KMS-11 (cell line): ENCODE results near the gene FAM181A.

Source experiments
- H2AFZ ChIP-seq: fragments of 200-600 bp; sonication (generic); 2 replicates; pipeline ENCODE4 v1.6.1; 2016; ENCODE audit warnings: antibody characterized with exemption, mixed run types, low read depth
- H3K27ac ChIP-seq: fragments of 200-600 bp; sonication (generic); 2 replicates; pipeline ENCODE4 v1.6.1; 2016; ENCODE audit warnings: mild to moderate bottlenecking, mixed run types
- H3K27me3 ChIP-seq: fragments of 200-600 bp; sonication (generic); 2 replicates; pipeline ENCODE4 v1.6.1; 2017; ENCODE audit warnings: mild to moderate bottlenecking, low read depth, mixed run types, moderate library complexity; ENCODE audit not compliant: insufficient read depth
- H3K36me3 ChIP-seq: fragments of 200-600 bp; sonication (generic); 2 replicates; pipeline ENCODE4 v1.6.1; 2017; ENCODE audit warnings: mild to moderate bottlenecking, mixed run types; ENCODE audit not compliant: insufficient read depth
- H3K4me1 ChIP-seq: fragments of 200-600 bp; sonication (generic); 2 replicates; pipeline ENCODE4 v1.6.1; 2016; ENCODE audit warnings: mild to moderate bottlenecking, low read depth, mixed run types; ENCODE audit not compliant: poor library complexity, severe bottlenecking
- H3K4me2 ChIP-seq: fragments of 200-600 bp; sonication (generic); 2 replicates; pipeline ENCODE4 v1.7.0; 2016; ENCODE audit warnings: mild to moderate bottlenecking, mixed run types
- H3K4me3 ChIP-seq: fragments of 200-600 bp; sonication (generic); IDR thresholded peaks from 2 replicates; pipeline ENCODE4 v1.6.1; 2017; ENCODE audit warnings: low read depth, low read length, mixed read lengths; ENCODE audit not compliant: insufficient read depth
- H3K79me2 ChIP-seq: fragments of 200-600 bp; sonication (generic); 2 replicates; pipeline ENCODE4 v1.6.1; 2016; ENCODE audit warnings: low read depth, mixed run types; ENCODE audit not compliant: insufficient read depth
- H3K9ac ChIP-seq: fragments of 200-600 bp; sonication (generic); 2 replicates; pipeline ENCODE4 v1.6.1; 2016; ENCODE audit warnings: mild to moderate bottlenecking, mixed run types
- H4K20me1 ChIP-seq: fragments of 200-600 bp; sonication (generic); 2 replicates; pipeline ENCODE4 v1.6.1; 2016; ENCODE audit warnings: mild to moderate bottlenecking, mixed run types; ENCODE audit not compliant: insufficient read depth
- CTCF ChIP-seq: fragments of 200-600 bp; sonication (generic); conservative IDR thresholded peaks from 2 replicates; pipeline ENCODE4 v1.6.1; 2017; ENCODE audit warnings: low read depth, mild to moderate bottlenecking, antibody characterized with exemption, low read length, moderate library complexity, mixed read lengths

The FAM181A gene

GRCh38 chr14:93891756-93892504 lies 35.2 kb upstream of the FAM181A start:
- H3K79me2 ChIP-seq = no peaks in the 10 kb centered on the region
- H3K4me3 ChIP-seq = no peak overlapping the region
- H3K9ac ChIP-seq = no peak overlapping the region
- H2AFZ ChIP-seq = no peak overlapping the region
- no peak overlapping the region for H3K27ac ChIP-seq
- no peak for TF ChIP-seq CTCF
- no peak overlapping the region for H3K4me2 ChIP-seq
- no peaks in the 10 kb centered on the region for H4K20me1 ChIP-seq
- H3K4me1 ChIP-seq = no peaks in the 10 kb centered on the region
- no peaks in the 10 kb centered on the region for H3K36me3 ChIP-seq
- no peaks in the 10 kb centered on the region for H3K27me3 ChIP-seq

DNA sequence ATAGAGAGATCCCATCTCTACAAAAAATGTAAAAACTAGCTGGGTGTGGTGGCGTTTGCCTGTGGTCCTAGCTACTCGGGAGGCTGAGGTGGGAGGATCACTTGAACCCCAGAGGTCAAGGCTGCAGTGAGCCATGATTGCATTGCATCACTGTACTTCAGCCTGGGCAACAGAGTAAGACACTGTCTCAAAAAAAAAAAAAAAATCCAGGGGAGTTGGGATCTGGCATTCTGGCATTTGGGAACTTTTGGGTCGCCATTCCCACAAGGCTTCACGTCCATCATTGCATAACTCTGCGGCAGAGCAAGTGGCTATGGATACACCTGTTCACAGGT lies 34.7 kb upstream of the FAM181A start:
- no peaks in the 10 kb centered on the region for H3K79me2 ChIP-seq
- no peaks in the 10 kb centered on the region for H4K20me1 ChIP-seq
- no peak overlapping the region for H3K4me2 ChIP-seq
- no peak overlapping the region for H3K27ac ChIP-seq
- TF ChIP-seq CTCF = no peak
- no peaks in the 10 kb centered on the region for H3K36me3 ChIP-seq
- no peaks in the 10 kb centered on the region for H3K4me1 ChIP-seq
- peak overlapping the region; percentile 18; the same call in 1 of the 2 replicates for H2AFZ ChIP-seq
- H3K27me3 ChIP-seq = no peaks in the 10 kb centered on the region
- no peak overlapping the region for H3K4me3 ChIP-seq
- no peak overlapping the region for H3K9ac ChIP-seq

- H4K20me1 ChIP-seq = no peaks in the 10 kb centered on the region
- H3K36me3 ChIP-seq = no peaks in the 10 kb centered on the region
- H3K4me1 ChIP-seq = no peaks in the 10 kb centered on the region
- H2AFZ ChIP-seq = peak overlapping the region; percentile 18; the same call in 1 of the 2 replicates
- no peak overlapping the region for H3K4me3 ChIP-seq
- peak; percentile 92 for TF ChIP-seq CTCF
- no peak overlapping the region for H3K4me2 ChIP-seq
- H3K9ac ChIP-seq = no peak overlapping the region
- no peak overlapping the region for H3K27ac ChIP-seq
- H3K27me3 ChIP-seq = no peaks in the 10 kb centered on the region
- H3K79me2 ChIP-seq = no peaks in the 10 kb centered on the region
These were observed 34.1 kb upstream of the FAM181A start for GRCh38 chr14:93892923-93893558.

- Histone ChIP-seq H3K4me2 (no peak overlapping the region), H3K4me1 (no peaks in the 10 kb centered on the region), H3K27ac (no peak overlapping the region), H3K4me3 (no peak overlapping the region), H4K20me1 (no peaks in the 10 kb centered on the region), H3K36me3 (no peaks in the 10 kb centered on the region), H3K27me3 (no peaks in the 10 kb centered on the region), H3K79me2 (no peaks in the 10 kb centered on the region), H3K9ac (no peak overlapping the region), H2AFZ (no peak overlapping the region)
- TF ChIP-seq CTCF = no peak
These were observed 33.4 kb upstream of the FAM181A start for GRCh38 chr14:93893661-93894261.
